Esophagus mucosa (tissue), 1 donor: ENCODE measurements around the gene PDS5A. TPM values are rescaled to one million over a fixed set of nuclear protein-coding genes. Genes with fewer than 3 reads are reported as not detected.
A peak's percentile ranks its signal among the peaks of the same experiment; 100 is the strongest.
"Not testable (repeated sequence)": the region's sequence is repeated elsewhere in the genome, so short reads cannot be mapped to it uniquely, and the experiment has no call there.

Experiments used
- ATAC-seq: fragments of 200-7000 bp; cut with Tn5 transposase; one replicate; pipeline ENCODE4 v1.9.1; 2020
- total RNA-seq: library from RNA; stranded (reverse); gene quantifications from one replicate; pipeline ENCODE4 v1.2.4, GENCODE V29; 2023
- donor health status: DM: yes; HTN: yes; CAD: no.

The PDS5A gene
- total RNA-seq: 49.7 TPM

- peak; percentile 95 for ATAC-seq
Observed at GRCh38 chr4:39977489-39978377, at the start of gene PDS5A. Gene PDS5A (minus strand): TSS chr4:39977911. CDS start chr4:39976577, 1,334 bp downstream.

GRCh38 chr4:40024049-40024448, 46.3 kb upstream of the PDS5A start:
- not testable (repeated sequence) for ATAC-seq

- ATAC-seq: not testable (repeated sequence)
Observed at GRCh38 chr4:40021116-40021515, 43.4 kb upstream of the PDS5A start.

DNA sequence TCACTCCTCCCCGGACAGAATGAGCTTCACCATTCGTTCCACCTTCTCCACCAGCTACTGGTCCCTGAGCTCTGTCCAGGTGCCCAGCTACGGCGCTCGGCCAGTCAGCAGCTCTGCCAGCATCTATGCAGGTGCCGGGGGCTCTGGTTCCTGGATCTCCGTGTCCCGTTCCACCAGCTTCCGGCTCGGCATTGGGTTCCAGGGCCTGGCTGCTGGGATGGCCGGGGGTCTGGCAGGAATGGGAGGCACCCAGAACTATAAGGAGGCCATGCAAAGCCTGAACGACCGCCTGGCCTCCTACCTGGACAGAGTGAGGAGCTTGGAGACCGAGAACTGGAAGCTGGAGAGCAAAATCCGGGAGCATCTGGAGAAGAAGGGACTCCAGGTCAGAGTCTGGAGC, 42.5 kb upstream of the PDS5A start:
- no peak for ATAC-seq

- ATAC-seq: no peak
Observed at GRCh38 chr4:40016007-40016406, 38.3 kb upstream of the PDS5A start.

DNA sequence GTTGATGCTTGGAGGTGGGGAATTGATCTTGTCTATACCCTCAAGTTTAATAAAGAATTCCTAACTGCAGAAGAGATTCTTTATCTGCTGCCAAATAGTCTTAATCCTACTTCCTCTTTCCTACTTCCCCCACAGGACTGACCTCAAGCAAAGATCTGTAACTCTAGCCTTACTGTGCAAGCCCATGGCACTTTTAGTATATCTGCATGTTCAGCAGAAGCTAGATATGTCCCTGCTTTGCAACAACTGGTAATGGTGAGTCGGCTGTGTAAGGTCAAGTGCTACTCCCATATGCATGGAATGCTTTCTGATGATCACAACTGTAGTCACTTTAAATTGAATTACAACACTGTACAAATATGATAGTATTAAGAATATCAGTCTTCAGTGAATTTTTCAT, 26.3 kb upstream of the PDS5A start:
- no peak for ATAC-seq

DNA sequence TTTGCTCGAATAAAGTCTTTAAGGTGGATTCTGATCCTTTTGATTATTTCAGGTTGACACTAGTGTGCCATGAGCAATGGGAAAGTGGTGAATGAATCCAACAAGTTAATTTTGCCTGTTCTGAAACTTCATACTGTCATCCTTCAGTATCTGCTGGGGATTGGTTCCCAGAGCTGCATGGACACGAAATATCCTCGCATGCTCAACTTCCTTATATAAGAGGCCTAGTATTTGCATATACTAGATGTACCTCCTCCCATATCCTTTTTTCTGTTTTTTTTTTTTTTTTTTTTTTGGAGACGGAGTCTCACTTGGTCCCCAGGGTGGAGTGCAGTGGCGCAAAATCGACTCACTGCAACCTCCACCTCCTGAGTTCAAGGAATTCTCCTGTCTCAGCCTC, 23.0 kb upstream of the PDS5A start:
- ATAC-seq: no peak

DNA sequence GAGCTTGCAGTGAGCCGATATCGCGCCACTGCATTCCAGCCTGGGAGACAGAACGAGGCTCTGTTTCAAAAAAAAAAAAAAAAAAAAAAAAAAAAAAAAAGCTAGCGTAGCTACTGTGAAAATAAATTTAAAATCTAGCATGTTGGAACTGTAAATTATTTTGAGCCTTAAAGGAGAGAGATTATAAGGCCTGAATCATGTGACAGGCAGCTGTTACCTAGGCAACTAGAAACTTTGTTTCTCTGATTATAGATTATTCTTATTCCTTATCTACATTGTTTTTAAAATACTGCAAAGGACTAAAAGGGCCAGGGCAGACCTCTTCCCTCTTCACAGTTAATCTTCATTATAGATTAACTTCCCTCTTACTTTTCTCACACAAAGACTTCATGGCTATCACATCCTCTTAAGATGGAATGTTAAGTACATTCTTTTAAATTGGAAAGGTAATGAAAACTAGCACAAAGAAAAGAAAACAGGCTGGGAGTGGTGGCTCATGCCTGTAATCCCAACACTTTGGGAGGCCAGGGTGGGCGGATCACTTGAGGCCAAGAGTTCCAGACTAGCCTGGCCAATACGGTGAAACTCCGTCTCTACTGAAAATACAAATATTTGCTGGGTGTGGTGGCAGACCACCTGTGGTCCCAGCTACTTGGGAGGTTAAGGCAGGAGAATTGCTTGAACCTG, 21.1 kb upstream of the PDS5A start:
- ATAC-seq: no peak

- ATAC-seq: no peak
Observed at GRCh38 chr4:39996811-39997210, 19.1 kb upstream of the PDS5A start.

DNA sequence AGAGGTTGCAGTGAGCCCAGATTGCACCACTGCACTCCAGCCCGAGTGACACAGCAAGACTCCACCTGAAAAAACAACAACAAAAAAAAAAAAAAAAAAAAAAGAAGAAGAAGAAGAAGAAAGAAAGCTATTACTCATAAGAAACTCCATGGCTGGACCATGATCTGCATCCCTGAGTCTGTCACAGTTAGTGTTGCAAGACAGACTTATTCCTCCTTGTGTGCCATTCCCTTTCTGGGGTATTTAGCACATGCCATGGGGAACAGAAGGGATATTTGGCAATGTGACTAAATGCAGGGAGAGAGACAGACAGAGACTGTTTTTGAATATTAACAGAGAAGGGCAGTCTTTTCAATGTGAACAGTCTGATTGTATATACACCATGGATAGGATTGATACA, 16.7 kb upstream of the PDS5A start:
- ATAC-seq: no peak

- ATAC-seq: not testable (repeated sequence)
Observed at GRCh38 chr4:39989381-39989780, 11.7 kb upstream of the PDS5A start.

GRCh38 chr4:39987485-39987884, 9.8 kb upstream of the PDS5A start:
- no peak for ATAC-seq

- ATAC-seq: no peak
Observed at GRCh38 chr4:39978904-39979303, 1.2 kb upstream of the PDS5A start.

DNA sequence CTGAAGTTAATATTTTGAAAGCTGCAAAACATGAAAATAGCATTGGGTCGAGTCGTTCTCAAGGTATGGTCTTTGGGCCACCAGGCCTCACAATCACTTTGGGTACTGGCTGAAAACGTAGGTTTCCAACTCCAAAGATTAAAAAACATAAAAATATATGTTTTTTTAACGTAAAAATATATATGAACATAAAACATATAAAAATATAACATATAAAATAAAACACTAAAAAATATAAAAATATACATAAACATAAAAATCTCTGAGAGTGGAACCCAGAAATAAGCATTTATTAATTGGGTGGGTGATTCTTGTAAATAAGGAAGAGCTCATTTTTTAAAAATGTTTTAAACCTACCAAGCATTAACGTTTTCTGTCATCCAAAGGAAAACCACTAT, 666 bp upstream of the PDS5A start:
- ATAC-seq: no peak

DNA sequence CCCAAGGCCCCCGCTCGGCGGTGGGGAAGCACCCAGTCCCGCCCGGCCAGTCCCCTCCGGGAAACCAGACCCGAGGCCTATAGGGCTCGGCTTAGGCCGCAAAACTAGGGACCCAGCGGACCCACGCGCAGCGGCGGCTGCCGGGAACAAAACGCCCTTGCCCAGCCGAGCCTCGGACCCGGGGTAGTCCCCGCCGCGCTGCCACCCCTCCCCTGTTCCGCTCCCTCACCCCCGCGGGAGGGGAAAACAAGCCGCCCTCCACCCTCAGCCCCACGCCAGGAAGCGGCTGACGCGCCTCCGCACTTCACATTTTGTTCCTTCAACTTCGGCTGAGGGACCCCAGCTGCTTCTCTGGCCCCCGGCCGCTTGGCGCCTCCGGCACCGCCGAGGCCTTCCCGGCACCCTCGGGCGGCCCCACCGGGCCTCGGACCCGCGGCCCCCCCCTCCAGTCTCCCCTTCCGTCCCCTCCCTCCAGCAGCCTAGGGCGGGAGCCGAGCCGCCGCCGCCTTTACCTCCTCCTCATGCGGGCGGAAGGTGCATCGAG, 694 bp downstream of the PDS5A start:
- peak; percentile 40 for ATAC-seq

GRCh38 chr4:39976141-39976944, 1.4 kb downstream of the PDS5A start:
- peak; percentile 65 for ATAC-seq

DNA sequence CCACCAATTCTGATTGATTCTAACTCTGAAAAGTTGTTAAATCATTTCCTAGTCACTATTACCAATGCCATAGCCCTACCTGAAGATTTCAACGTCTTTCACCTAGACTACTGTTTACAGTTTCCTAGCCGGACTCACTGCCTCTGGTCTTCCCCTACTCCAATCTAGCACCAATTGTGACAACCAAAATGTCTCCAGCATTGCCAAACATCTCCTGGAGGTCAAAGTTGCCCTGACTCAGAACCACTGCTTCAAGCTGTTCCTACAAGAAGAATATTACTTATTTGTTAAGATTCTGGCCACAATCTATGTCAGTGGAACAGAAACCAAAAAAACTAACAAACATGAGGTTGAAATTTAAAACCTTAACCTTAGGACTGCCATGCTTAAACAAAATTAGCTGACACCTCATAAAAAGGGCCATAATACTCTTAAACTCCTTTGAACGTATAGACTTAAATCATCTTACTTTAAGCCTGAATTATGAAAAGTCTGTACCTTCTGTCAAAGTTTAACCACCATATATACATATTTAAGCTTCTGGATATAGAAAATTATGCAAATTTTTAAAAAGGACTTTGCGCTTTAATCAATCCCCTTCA, 2.1 kb downstream of the PDS5A start:
- ATAC-seq: no peak

- ATAC-seq: not testable (repeated sequence)
Observed at GRCh38 chr4:39973052-39973451, 4.7 kb downstream of the PDS5A start.

GRCh38 chr4:39970671-39971640, 6.8 kb downstream of the PDS5A start:
- peak; percentile 31 for ATAC-seq

DNA sequence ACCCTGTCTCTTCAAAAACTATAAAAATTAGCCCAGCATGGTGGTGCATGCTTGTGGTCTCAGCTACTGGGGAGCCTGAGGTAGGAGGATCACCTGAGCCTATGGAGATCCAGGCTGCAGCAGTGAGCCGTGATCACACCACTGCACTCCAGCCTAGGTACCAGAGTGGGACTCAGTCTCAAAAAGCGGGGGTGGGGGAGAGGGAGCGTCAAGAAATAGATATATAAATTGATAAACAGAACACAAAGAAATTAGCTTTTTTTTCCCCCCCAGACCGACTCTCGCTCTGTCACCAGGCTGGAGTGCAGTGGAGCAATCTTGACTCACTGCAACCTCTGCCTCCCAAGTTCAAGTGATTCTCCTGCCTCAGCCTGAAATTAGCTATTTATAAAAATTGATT, 14.1 kb downstream of the PDS5A start:
- no peak for ATAC-seq

GRCh38 chr4:39961311-39961877, 16.3 kb downstream of the PDS5A start:
- ATAC-seq: no peak
